Measurements from ENCODE around the gene BICD1. TPM values are rescaled to one million over a fixed set of nuclear protein-coding genes. Genes with fewer than 3 reads are reported as not detected.
"Not testable (repeated sequence)": the region's sequence is repeated elsewhere in the genome, so short reads cannot be mapped to it uniquely, and the experiment has no call there.

BICD1 gene
- total RNA-seq, 2 donors from 2014 or later: 14.3 to 15.3 TPM

DNA sequence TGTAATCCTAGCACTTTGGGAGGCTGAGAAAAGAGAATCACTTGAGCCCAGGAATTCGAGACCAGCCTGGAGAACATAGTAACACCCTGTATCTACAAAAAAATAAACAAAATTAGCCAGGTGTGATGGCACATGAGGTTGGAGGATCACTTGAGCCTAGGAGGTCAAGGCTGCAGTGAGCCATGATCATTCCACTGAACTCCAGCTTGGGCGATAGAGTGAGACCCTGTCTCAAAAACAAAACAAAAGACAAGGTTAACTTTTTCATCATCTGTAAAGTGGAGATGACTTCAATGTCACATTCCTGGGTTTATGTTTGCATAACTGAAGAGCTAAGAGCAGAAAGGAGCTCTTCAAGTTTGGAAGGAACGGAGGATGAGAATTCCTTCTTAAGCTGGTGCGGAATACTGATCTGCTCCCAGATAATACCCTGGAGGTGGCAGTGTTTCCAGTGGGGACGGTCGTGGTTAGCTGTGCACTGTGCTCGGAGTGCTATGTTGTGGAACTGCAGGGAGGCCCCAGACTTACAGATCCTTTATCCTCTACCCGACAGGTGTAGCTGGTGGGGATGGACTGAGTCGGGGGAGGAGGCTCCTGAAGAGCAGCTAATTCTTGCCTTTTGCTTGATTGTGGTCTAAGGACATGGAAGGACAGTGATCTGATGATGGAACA, 22.5 kb upstream of the BICD1 start:
- Mint-ChIP-seq H3K27me3 (ENCODE audit: low read depth) (no peaks in the 10 kb centered on the region), H3K36me3 (ENCODE audit: insufficient read depth in 2 of 2) (no peaks in the 10 kb centered on the region), H3K4me1 (ENCODE audit: low read depth) (no peaks in the 10 kb centered on the region), H3K9me3 (no peaks in the 10 kb centered on the region), H3K4me3 (no peak overlapping the region), H3K27ac (no peak overlapping the region)
- ATAC-seq (replicated peaks in 1 of 2) (no peak), DNase-seq (no peak)

DNA sequence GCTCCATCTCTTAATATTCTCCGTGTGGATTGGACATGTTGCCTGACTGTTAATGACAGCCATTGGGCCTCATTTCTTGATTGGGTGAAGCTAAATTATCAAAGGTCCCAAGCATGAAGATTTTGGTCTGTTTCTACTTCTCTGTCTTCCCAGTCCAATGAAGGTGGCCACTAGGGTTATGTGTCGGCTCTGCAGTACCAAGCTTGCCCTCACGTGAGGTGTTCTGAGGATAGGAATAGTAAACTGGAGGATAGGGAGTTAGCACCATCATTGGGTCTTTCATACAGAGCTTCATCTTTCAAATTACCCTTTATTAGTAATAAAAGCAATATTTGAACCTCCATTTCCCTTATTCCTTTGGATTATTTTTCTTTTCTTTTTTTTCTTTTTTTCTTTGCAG, 21.9 kb upstream of the BICD1 start:
- ATAC-seq (replicated peaks in 1 of 2) (no peak), DNase-seq (no peak)
- Mint-ChIP-seq H3K36me3 (ENCODE audit: insufficient read depth in 2 of 2) (no peaks in the 10 kb centered on the region), H3K27ac (no peak overlapping the region), H3K9me3 (no peaks in the 10 kb centered on the region), H3K4me1 (ENCODE audit: low read depth) (no peaks in the 10 kb centered on the region), H3K27me3 (ENCODE audit: low read depth) (no peaks in the 10 kb centered on the region), H3K4me3 (no peak overlapping the region)

DNA sequence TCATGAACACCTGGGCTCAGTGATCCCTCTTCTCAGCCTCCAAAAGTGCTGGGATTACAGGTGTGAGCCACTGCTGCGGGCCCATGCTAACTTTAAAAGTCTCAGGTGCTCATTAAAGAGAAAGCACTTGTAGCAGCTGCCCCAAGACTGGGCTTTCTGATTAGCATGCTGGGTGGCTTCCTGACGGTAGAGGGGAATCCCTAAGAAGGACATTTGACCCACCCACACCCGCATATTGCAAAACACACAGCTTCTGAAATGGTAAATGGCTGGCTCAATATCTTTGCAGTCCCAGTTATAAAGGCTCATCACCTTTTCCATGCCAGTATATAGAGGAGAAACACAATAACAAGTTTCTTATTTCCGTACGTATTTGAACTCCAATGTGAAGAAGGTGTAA, 19.3 kb upstream of the BICD1 start:
- DNase-seq: no peak
- H3K36me3 Mint-ChIP-seq (ENCODE audit: insufficient read depth in 2 of 2): no peaks in the 10 kb centered on the region
- H3K4me1 Mint-ChIP-seq (ENCODE audit: low read depth): no peaks in the 10 kb centered on the region
- no peaks in the 10 kb centered on the region for H3K9me3 Mint-ChIP-seq
- ATAC-seq (replicated peaks in 1 of 2): no peak
- H3K27ac Mint-ChIP-seq: no peak overlapping the region
- no peak overlapping the region for H3K4me3 Mint-ChIP-seq
- H3K27me3 Mint-ChIP-seq (ENCODE audit: low read depth): no peaks in the 10 kb centered on the region

DNA sequence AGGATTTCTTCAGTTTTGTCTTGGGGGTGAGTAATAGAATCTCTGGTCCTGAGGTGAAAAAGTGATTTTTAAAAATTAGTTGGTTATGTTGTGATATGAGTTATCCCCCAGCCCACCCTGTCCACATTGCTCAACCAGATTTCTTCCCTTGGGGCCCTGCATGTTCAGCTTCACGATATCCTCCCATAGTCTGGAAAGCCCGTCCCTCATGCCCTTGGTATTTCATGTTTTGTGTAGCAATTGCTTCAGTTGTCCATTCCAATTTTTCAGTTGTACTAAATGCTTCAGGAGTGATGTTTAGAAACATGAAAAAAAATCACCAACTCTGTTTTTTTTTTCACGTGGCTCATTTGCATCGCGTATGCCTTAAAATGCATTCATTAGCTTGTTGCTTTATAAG, 17.5 kb upstream of the BICD1 start:
- H3K4me3 Mint-ChIP-seq: no peak overlapping the region
- no peaks in the 10 kb centered on the region for H3K36me3 Mint-ChIP-seq (ENCODE audit: insufficient read depth in 2 of 2)
- H3K27ac Mint-ChIP-seq: no peak overlapping the region
- no peaks in the 10 kb centered on the region for H3K27me3 Mint-ChIP-seq (ENCODE audit: low read depth)
- H3K9me3 Mint-ChIP-seq: no peaks in the 10 kb centered on the region
- ATAC-seq (replicated peaks in 1 of 2) (no peak), DNase-seq (no peak)
- no peaks in the 10 kb centered on the region for H3K4me1 Mint-ChIP-seq (ENCODE audit: low read depth)

DNA sequence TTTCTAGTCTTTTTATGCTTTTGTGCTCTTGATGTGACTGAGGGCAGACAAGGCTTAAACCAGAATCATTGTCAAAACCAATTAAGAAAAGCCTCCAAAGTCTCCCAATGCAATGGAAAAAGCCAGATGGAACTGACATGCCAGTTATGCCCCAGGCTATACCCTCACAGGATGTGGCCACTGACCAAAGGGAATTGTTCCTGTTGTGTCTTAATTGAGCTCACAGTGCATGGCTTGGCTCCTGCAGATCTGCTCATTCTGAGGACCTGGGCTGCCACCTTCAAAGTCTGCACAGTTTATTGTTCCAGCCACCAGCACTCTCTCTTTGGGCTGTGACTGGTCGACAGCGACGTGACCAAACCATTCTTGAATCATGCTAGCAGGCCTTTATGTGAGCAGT, 17.1 kb upstream of the BICD1 start:
- Mint-ChIP-seq H3K36me3 (ENCODE audit: insufficient read depth in 2 of 2) (no peaks in the 10 kb centered on the region), H3K4me1 (ENCODE audit: low read depth) (no peaks in the 10 kb centered on the region), H3K9me3 (no peaks in the 10 kb centered on the region), H3K27me3 (ENCODE audit: low read depth) (no peaks in the 10 kb centered on the region), H3K4me3 (no peak overlapping the region), H3K27ac (no peak overlapping the region)
- DNase-seq (no peak), ATAC-seq (replicated peaks in 1 of 2) (no peak)

DNA sequence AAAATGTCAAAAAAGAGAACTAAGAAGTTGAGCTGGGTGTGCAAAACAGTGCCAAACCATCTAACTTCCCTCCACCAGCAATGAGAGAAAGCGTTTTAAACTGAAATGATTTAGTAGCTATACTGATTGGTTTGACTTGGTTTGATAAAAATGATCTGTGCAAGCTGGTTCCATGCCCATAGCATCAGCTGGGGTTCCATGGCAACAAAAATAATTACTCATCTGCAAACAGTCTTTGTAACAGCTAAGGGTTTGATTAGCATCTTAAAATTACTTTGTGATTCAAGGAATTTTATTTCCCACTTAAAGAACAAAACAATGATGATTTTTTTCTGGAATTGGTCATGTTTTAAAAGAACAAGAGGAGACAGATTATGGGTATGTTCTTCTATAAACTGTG, 15.0 kb upstream of the BICD1 start:
- H3K4me3 Mint-ChIP-seq: no peak overlapping the region
- H3K36me3 Mint-ChIP-seq (ENCODE audit: insufficient read depth in 2 of 2): no peaks in the 10 kb centered on the region
- ATAC-seq (replicated peaks in 1 of 2) (no peak), DNase-seq (no peak)
- no peaks in the 10 kb centered on the region for H3K4me1 Mint-ChIP-seq (ENCODE audit: low read depth)
- H3K27ac Mint-ChIP-seq: no peak overlapping the region
- no peaks in the 10 kb centered on the region for H3K27me3 Mint-ChIP-seq (ENCODE audit: low read depth)
- no peaks in the 10 kb centered on the region for H3K9me3 Mint-ChIP-seq

DNA sequence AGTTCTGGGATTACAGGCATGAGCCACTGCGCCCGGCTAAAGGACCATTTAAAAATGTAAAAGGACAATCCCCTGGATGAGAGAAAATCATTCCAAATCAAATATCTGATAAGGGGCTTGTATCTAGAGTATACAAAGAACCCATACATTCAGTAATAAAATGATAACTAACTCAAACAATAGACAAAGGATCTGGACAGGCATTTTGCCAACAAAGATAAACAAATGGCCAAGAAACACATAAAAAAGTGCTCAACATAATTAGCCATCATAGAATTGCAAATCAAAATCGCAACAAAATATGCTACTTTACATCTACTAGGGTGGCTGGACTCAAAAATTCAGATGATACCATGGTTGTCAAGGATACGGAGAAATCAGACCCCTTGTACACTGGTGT, 8.5 kb upstream of the BICD1 start:
- no peak for DNase-seq
- Mint-ChIP-seq H3K27ac (no peak overlapping the region), H3K9me3 (no peaks in the 10 kb centered on the region), H3K27me3 (ENCODE audit: low read depth) (no peaks in the 10 kb centered on the region), H3K4me1 (ENCODE audit: low read depth) (no peaks in the 10 kb centered on the region), H3K4me3 (no peak overlapping the region), H3K36me3 (ENCODE audit: insufficient read depth in 2 of 2) (no peaks in the 10 kb centered on the region)
- ATAC-seq (replicated peaks in 1 of 2): no peak

DNA sequence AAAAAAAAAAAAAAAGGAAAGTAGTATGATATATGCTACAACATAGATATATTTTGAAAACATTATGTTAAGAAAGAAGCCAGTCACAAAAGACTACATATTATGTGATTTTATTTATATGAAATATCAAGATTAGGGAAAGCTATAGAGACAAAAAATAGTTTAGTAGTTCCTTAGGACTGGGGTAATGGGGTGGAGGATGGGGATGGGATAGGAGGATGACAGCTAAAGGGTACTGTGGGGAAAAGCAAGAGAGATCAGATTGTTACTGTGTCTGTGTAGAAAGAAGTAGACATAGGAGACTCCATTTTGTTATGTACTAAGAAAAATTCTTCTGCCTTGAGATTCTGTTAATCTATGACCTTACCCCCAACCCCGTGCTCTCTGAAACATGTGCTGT, 7.4 kb upstream of the BICD1 start:
- not testable (repeated sequence) for H3K36me3 Mint-ChIP-seq (ENCODE audit: insufficient read depth in 2 of 2); DNase-seq; H3K27ac Mint-ChIP-seq; H3K9me3 Mint-ChIP-seq; H3K27me3 Mint-ChIP-seq (ENCODE audit: low read depth); ATAC-seq (replicated peaks in 1 of 2); H3K4me1 Mint-ChIP-seq (ENCODE audit: low read depth); H3K4me3 Mint-ChIP-seq

DNA sequence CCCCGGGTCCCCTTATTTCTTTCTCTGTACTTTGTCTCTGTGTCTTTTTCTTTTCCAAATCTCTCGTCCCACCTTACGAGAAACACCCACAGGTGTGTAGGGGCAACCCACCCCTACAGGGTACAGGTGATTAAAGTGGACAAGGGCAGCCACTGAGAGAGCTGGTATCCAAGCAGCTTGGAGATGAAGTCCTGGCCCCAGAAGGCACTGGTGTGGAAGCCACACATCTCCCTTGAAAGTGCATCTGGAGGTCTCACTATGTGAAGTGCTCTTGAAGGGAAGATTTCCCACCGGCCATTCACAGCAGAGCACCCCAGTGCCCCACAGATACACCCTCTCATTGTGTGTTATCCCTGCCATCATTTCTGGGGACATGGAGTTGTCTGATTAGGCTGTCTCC, 6.3 kb upstream of the BICD1 start:
- Mint-ChIP-seq H3K27me3 (ENCODE audit: low read depth) (peaks cover 2% of the 10 kb centered on the region), H3K4me3 (no peak overlapping the region), H3K36me3 (ENCODE audit: insufficient read depth in 2 of 2) (no peaks in the 10 kb centered on the region), H3K4me1 (ENCODE audit: low read depth) (peaks cover 2% of the 10 kb centered on the region), H3K27ac (no peak overlapping the region), H3K9me3 (no peaks in the 10 kb centered on the region)
- DNase-seq: no peak
- ATAC-seq (replicated peaks in 1 of 2): no peak

DNA sequence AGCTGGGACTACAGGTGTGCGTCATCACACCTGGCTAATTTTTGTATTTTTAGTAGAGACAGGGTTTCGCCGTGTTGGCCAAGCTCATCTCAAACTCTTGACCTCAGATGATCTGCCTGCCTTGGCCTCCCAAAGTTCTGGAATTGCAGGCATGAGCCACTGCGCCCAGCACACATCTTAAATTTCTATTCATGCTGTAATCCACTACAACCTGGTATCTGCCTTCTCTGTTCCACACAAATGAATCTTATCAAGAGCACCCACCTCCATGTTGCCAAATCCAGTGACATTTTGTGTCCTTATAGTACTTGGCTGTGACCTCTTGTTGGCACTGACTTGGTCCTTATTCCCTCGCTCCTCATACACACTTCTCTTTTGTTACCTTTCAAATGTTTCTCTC, 5.8 kb upstream of the BICD1 start:
- ATAC-seq (replicated peaks in 1 of 2) (no peak), DNase-seq (no peak)
- H3K4me1 Mint-ChIP-seq (ENCODE audit: low read depth): peaks cover 7% of the 10 kb centered on the region
- H3K36me3 Mint-ChIP-seq (ENCODE audit: insufficient read depth in 2 of 2): peaks cover under 1% of the 10 kb centered on the region in 2 donors
- no peaks in the 10 kb centered on the region for H3K9me3 Mint-ChIP-seq
- no peak overlapping the region for H3K4me3 Mint-ChIP-seq
- no peak overlapping the region for H3K27ac Mint-ChIP-seq
- peaks cover 8% of the 10 kb centered on the region for H3K27me3 Mint-ChIP-seq (ENCODE audit: low read depth)

DNA sequence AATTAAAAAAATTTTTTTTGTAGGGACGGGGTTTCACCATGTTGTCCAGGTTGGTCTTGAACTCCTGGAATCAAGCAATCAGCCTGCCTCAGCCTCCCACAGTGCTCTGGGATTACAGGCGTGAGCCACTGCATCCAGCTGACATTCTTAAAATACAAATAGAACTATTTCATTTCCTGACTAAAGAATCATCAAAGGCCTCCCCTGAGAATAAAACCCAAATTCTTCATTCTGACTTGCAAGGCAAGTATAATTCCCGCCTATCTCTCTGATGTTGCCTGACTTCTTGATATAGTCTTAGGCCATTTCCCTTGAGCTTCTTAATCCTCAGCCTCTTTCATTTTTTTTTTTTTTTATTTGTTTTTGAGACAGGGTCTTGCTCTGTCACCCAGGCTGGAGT, 4.4 kb upstream of the BICD1 start:
- Mint-ChIP-seq H3K27me3 (ENCODE audit: low read depth) (peaks cover 12% of the 10 kb centered on the region), H3K4me1 (ENCODE audit: low read depth) (peaks cover 11% of the 10 kb centered on the region), H3K36me3 (ENCODE audit: insufficient read depth in 2 of 2) (peaks cover 2 to 3% of the 10 kb centered on the region in 2 donors), H3K27ac (no peak overlapping the region), H3K9me3 (no peaks in the 10 kb centered on the region), H3K4me3 (no peak overlapping the region)
- ATAC-seq (replicated peaks in 1 of 2) (no peak), DNase-seq (no peak)

DNA sequence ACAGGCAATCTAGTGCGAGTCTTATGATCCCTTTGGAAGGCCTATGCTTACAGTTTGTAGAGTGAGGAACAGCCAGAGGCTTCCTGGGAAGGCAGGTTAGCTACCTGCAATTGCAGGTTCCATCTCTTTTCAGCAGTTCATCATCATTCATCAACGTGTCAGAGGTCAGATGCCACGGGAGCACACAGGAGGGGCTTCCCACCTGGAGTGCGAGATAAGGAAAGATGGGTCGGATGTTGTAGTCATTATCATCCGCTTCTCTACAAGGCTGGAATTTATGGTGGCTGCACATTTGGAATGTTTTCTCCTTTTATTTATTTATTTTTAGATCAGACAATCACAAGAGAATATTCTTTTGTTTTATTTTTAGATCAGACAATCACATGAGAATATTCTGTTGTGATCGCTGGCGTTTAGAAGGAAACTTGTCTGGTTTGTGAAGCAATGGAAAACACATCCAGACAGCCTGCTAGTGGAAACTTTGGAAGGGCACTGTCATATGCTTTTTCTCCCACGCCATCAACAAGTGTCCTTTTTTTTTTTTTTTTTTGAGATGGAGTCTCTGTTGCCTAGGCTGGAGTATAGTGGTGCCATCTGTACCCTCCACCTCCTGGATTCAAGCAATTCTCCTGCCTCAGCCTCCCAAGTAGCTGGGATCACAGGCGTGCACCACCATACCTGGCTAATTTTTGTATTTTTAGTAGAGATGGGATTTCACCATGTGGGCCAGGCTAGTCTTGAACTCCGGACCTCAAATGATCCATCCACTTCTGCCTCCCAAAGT, 1.9 kb upstream of the BICD1 start:
- Mint-ChIP-seq H3K27me3 (ENCODE audit: low read depth) (peaks cover 12% of the 10 kb centered on the region), H3K27ac (no peak overlapping the region), H3K36me3 (ENCODE audit: insufficient read depth in 2 of 2) (peaks cover 2 to 3% of the 10 kb centered on the region in 2 donors), H3K4me3 (no peak overlapping the region), H3K4me1 (ENCODE audit: low read depth) (peaks cover 27% of the 10 kb centered on the region), H3K9me3 (no peaks in the 10 kb centered on the region)
- DNase-seq (no peak), ATAC-seq (replicated peaks in 1 of 2) (no peak)

DNA sequence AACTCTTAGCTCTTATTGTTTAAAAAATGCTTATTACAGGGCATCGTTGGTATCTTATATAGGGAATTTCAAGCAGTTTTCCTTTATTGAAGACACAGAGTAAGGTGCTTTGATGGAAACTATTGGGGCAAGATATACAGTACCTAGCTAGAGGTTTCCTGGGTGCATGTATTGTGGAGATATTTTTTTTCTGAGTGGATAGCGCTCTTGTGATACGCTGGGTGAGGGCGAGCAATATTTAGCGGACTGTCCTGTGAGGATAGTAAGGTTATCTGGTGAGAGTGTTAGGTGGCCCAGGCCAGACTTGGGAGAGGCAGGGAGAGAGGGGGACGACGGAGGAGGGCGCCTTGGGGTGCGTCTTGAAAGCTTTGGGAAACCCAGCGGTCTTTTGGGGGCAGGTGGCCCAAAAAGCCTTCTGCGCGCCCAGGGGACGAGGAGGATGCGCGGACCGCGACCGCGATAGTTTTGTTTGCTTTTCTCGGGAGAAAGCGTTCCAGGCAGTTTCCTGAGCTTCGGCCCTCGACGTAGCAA, 596 bp upstream of the BICD1 start:
- Mint-ChIP-seq H3K27me3 (ENCODE audit: low read depth) (peaks cover 12% of the 10 kb centered on the region), H3K36me3 (ENCODE audit: insufficient read depth in 2 of 2) (peaks cover 2 to 3% of the 10 kb centered on the region in 2 donors), H3K9me3 (no peaks in the 10 kb centered on the region), H3K4me3 (peak overlapping the region; percentile 93 to 97), H3K27ac (peak overlapping the region; percentile 81), H3K4me1 (ENCODE audit: low read depth) (peaks cover 33% of the 10 kb centered on the region)
- DNase-seq: no peak
- no peak for ATAC-seq (replicated peaks in 1 of 2)
